Measurements from ENCODE around the gene PDZD11.
"Not testable (repeated sequence)": the region's sequence is repeated elsewhere in the genome, so short reads cannot be mapped to it uniquely, and the experiment has no call there.

PDZD11 gene

GRCh38 chrX:70255452-70255851 is 34.3 kb downstream of the PDZD11 start:
- no peaks in the 10 kb centered on the region for H3K36me3 ChIP-seq (ENCODE audit: insufficient read depth, low read length)
- 100% methylated on average over 2 of the region's 2 CpGs for WGBS
- no peak overlapping the region for H3K27ac ChIP-seq (ENCODE audit: low read depth, low read length)
- H3K4me1 ChIP-seq (ENCODE audit: insufficient read depth, low read length): no peaks in the 10 kb centered on the region
- no peak overlapping the region for H3K9ac ChIP-seq (ENCODE audit: low read depth, low read length)
- H3K9me3 ChIP-seq (ENCODE audit: insufficient read depth, low read depth, low read length): no peaks in the 10 kb centered on the region
- H3K4me3 ChIP-seq (ENCODE audit: low read length): no peak overlapping the region
- no peaks in the 10 kb centered on the region for H3K27me3 ChIP-seq (ENCODE audit: insufficient read depth, low read length)

GRCh38 chrX:70254909-70255308 is 34.8 kb downstream of the PDZD11 start:
- WGBS: 90% methylated on average over 3 of the region's 3 CpGs
- Histone ChIP-seq H3K27me3 (ENCODE audit: insufficient read depth, low read length) (no peaks in the 10 kb centered on the region), H3K9ac (ENCODE audit: low read depth, low read length) (no peak overlapping the region), H3K27ac (ENCODE audit: low read depth, low read length) (no peak overlapping the region), H3K36me3 (ENCODE audit: insufficient read depth, low read length) (no peaks in the 10 kb centered on the region), H3K4me1 (ENCODE audit: insufficient read depth, low read length) (no peaks in the 10 kb centered on the region), H3K4me3 (ENCODE audit: low read length) (no peak overlapping the region), H3K9me3 (ENCODE audit: insufficient read depth, low read depth, low read length) (no peaks in the 10 kb centered on the region)

- no peaks in the 10 kb centered on the region for H3K36me3 ChIP-seq (ENCODE audit: insufficient read depth, low read length)
- no peaks in the 10 kb centered on the region for H3K27me3 ChIP-seq (ENCODE audit: insufficient read depth, low read length)
- H3K9ac ChIP-seq (ENCODE audit: low read depth, low read length): no peak overlapping the region
- H3K27ac ChIP-seq (ENCODE audit: low read depth, low read length): no peak overlapping the region
- no peak overlapping the region for H3K4me3 ChIP-seq (ENCODE audit: low read length)
- H3K4me1 ChIP-seq (ENCODE audit: insufficient read depth, low read length): no peaks in the 10 kb centered on the region
- 77% methylated on average over 1 of the region's 1 CpG for WGBS
- no peaks in the 10 kb centered on the region for H3K9me3 ChIP-seq (ENCODE audit: insufficient read depth, low read depth, low read length)
These were observed 35.7 kb downstream of the PDZD11 start for GRCh38 chrX:70254063-70254400.

- no peak overlapping the region for H3K4me3 ChIP-seq (ENCODE audit: low read length)
- H3K9me3 ChIP-seq (ENCODE audit: insufficient read depth, low read depth, low read length): no peaks in the 10 kb centered on the region
- no peak overlapping the region for H3K27ac ChIP-seq (ENCODE audit: low read depth, low read length)
- WGBS: no CpG with 5 or more reads among the region's 3 CpGs
- H3K36me3 ChIP-seq (ENCODE audit: insufficient read depth, low read length): no peaks in the 10 kb centered on the region
- no peak overlapping the region for H3K9ac ChIP-seq (ENCODE audit: low read depth, low read length)
- H3K27me3 ChIP-seq (ENCODE audit: insufficient read depth, low read length): no peaks in the 10 kb centered on the region
- no peaks in the 10 kb centered on the region for H3K4me1 ChIP-seq (ENCODE audit: insufficient read depth, low read length)
These were observed 36.2 kb downstream of the PDZD11 start for GRCh38 chrX:70253377-70254062.

- Histone ChIP-seq H3K4me1 (ENCODE audit: insufficient read depth, low read length) (no peaks in the 10 kb centered on the region), H3K9ac (ENCODE audit: low read depth, low read length) (no peak overlapping the region), H3K36me3 (ENCODE audit: insufficient read depth, low read length) (no peaks in the 10 kb centered on the region), H3K27me3 (ENCODE audit: insufficient read depth, low read length) (no peaks in the 10 kb centered on the region), H3K27ac (ENCODE audit: low read depth, low read length) (no peak overlapping the region), H3K9me3 (ENCODE audit: insufficient read depth, low read depth, low read length) (no peaks in the 10 kb centered on the region), H3K4me3 (ENCODE audit: low read length) (no peak overlapping the region)
- WGBS: 91% methylated on average over 1 of the region's 2 CpGs
These were observed 37.2 kb downstream of the PDZD11 start for GRCh38 chrX:70252491-70252890.

- Histone ChIP-seq H3K9me3 (ENCODE audit: insufficient read depth, low read depth, low read length) (no peaks in the 10 kb centered on the region), H3K36me3 (ENCODE audit: insufficient read depth, low read length) (no peaks in the 10 kb centered on the region), H3K27me3 (ENCODE audit: insufficient read depth, low read length) (no peaks in the 10 kb centered on the region), H3K9ac (ENCODE audit: low read depth, low read length) (no peak overlapping the region), H3K4me1 (ENCODE audit: insufficient read depth, low read length) (no peaks in the 10 kb centered on the region), H3K4me3 (ENCODE audit: low read length) (no peak overlapping the region), H3K27ac (ENCODE audit: low read depth, low read length) (no peak overlapping the region)
- 63% methylated on average over 1 of the region's 2 CpGs for WGBS
These were observed 42.5 kb downstream of the PDZD11 start for GRCh38 chrX:70247252-70247651.

GRCh38 chrX:70244881-70245280 is 44.8 kb downstream of the PDZD11 start:
- Histone ChIP-seq H3K27me3 (ENCODE audit: insufficient read depth, low read length) (no peaks in the 10 kb centered on the region), H3K4me3 (ENCODE audit: low read length) (no peak overlapping the region), H3K36me3 (ENCODE audit: insufficient read depth, low read length) (no peaks in the 10 kb centered on the region), H3K9ac (ENCODE audit: low read depth, low read length) (no peak overlapping the region), H3K9me3 (ENCODE audit: insufficient read depth, low read depth, low read length) (no peaks in the 10 kb centered on the region), H3K27ac (ENCODE audit: low read depth, low read length) (no peak overlapping the region), H3K4me1 (ENCODE audit: insufficient read depth, low read length) (no peaks in the 10 kb centered on the region)
- 88% methylated on average over 4 of the region's 6 CpGs for WGBS

GRCh38 chrX:70243601-70244000 is 46.1 kb downstream of the PDZD11 start:
- H3K9me3 ChIP-seq (ENCODE audit: insufficient read depth, low read depth, low read length): not testable (repeated sequence)
- WGBS: 86% methylated on average over 5 of the region's 5 CpGs

GRCh38 chrX:70241501-70241900 is 48.2 kb downstream of the PDZD11 start:
- Histone ChIP-seq H3K4me3 (ENCODE audit: low read length) (no peak overlapping the region), H3K9me3 (ENCODE audit: insufficient read depth, low read depth, low read length) (no peaks in the 10 kb centered on the region), H3K27ac (ENCODE audit: low read depth, low read length) (no peak overlapping the region), H3K4me1 (ENCODE audit: insufficient read depth, low read length) (no peaks in the 10 kb centered on the region), H3K9ac (ENCODE audit: low read depth, low read length) (no peak overlapping the region), H3K36me3 (ENCODE audit: insufficient read depth, low read length) (no peaks in the 10 kb centered on the region), H3K27me3 (ENCODE audit: insufficient read depth, low read length) (no peaks in the 10 kb centered on the region)
- 92% methylated on average over 2 of the region's 2 CpGs for WGBS

More at GRCh38 chrX:70243601-70244000, 46.1 kb downstream of the PDZD11 start:
- H3K27me3 ChIP-seq (ENCODE audit: insufficient read depth, low read length); H3K4me1 ChIP-seq (ENCODE audit: insufficient read depth, low read length); H3K27ac ChIP-seq (ENCODE audit: low read depth, low read length); H3K36me3 ChIP-seq (ENCODE audit: insufficient read depth, low read length); H3K9ac ChIP-seq (ENCODE audit: low read depth, low read length); H3K4me3 ChIP-seq (ENCODE audit: low read length): not testable (repeated sequence)

- Histone ChIP-seq H3K27ac (ENCODE audit: low read depth, low read length) (no peak overlapping the region), H3K27me3 (ENCODE audit: insufficient read depth, low read length) (no peaks in the 10 kb centered on the region), H3K4me1 (ENCODE audit: insufficient read depth, low read length) (no peaks in the 10 kb centered on the region), H3K36me3 (ENCODE audit: insufficient read depth, low read length) (no peaks in the 10 kb centered on the region), H3K9me3 (ENCODE audit: insufficient read depth, low read depth, low read length) (no peaks in the 10 kb centered on the region), H3K4me3 (ENCODE audit: low read length) (no peak overlapping the region), H3K9ac (ENCODE audit: low read depth, low read length) (no peak overlapping the region)
- 82% methylated on average over 1 of the region's 1 CpG for WGBS
These were observed 49.0 kb downstream of the PDZD11 start for GRCh38 chrX:70240751-70241150.

All from HUES64 (cell line).